IMR-90 (cell line): ENCODE measurements around the gene ASPA. TPM values are rescaled to one million over a fixed set of nuclear protein-coding genes. Genes with fewer than 3 reads are reported as not detected.

Experiments
- ATAC-seq: fragments of 200-7000 bp; cut with Tn5 transposase; 2 replicates; pipeline ENCODE4 v1.9.1; 2020; ENCODE audit warnings: low read depth, mild to moderate bottlenecking, moderate library complexity
- BruUV-seq: library from RNA; stranded (reverse); fragments of 400-500 nt; replicated peaks from 2 replicates; lab custom pipeline; 2021; lab: Mats Ljungman, UMichigan
- CTCF ChIA-PET: fragments of 300-600 bp; formaldehyde crosslinking; extraction: SDS; loops from one replicate; lab custom pipeline; 2021; ENCODE audit warnings: antibody characterized with exemption; lab: Yijun Ruan, JAX
- POLR2A ChIA-PET: fragments of 300-600 bp; sonication (Branson Sonifier 250); formaldehyde crosslinking; loops from one replicate; lab custom pipeline; 2022; ENCODE audit warnings: antibody characterized with exemption; ENCODE audit not compliant: unreplicated experiment; lab: Charles Lee
- DNase-seq: peaks from one replicate; pipeline ENCODE4 v3.0.0; 2013
- H2AFZ ChIP-seq: replicated peaks from 2 replicates; pipeline ENCODE3; 2013; ENCODE audit warnings: low read length, mild to moderate bottlenecking; ENCODE audit not compliant: poor library complexity
- H2AK5ac ChIP-seq: 2 replicates; pipeline ENCODE4 v1.6.1; 2013; ENCODE audit warnings: low read depth, low read length, inconsistent platforms
- H2AK9ac ChIP-seq: replicated peaks from 2 replicates; pipeline ENCODE3; 2013; ENCODE audit warnings: mild to moderate bottlenecking, low read depth, low read length, moderate library complexity; ENCODE audit not compliant: poor library complexity
- H2BK120ac ChIP-seq: 2 replicates; pipeline ENCODE4 v1.6.1; 2013; ENCODE audit warnings: low read depth, low read length, inconsistent platforms
- H2BK15ac ChIP-seq: 3 replicates; pipeline ENCODE4 v1.6.1; 2013; ENCODE audit warnings: low read depth, low read length, inconsistent platforms
- H2BK20ac ChIP-seq: 2 replicates; pipeline ENCODE4 v1.6.1; 2013; ENCODE audit warnings: low read depth, mild to moderate bottlenecking, inconsistent platforms, low read length, moderate library complexity
- H2BK5ac ChIP-seq: 2 replicates; pipeline ENCODE4 v1.6.1; 2013; ENCODE audit warnings: mild to moderate bottlenecking, low read depth, low read length, inconsistent platforms; ENCODE audit not compliant: poor library complexity, severe bottlenecking
- H3K14ac ChIP-seq: replicated peaks from 2 replicates; pipeline ENCODE4 v1.6.1; 2013; ENCODE audit warnings: low read depth, low read length, inconsistent platforms
- H3K18ac ChIP-seq: 2 replicates; pipeline ENCODE4 v1.6.1; 2013; ENCODE audit warnings: low read depth, low read length, control low read depth
- H3K23ac ChIP-seq: 2 replicates; pipeline ENCODE4 v1.6.1; 2013; ENCODE audit warnings: low read depth, low read length, inconsistent platforms
- H3K27ac ChIP-seq: 2 replicates; pipeline ENCODE4 v1.5.1; 2013; ENCODE audit warnings: mild to moderate bottlenecking, control low read depth, low read length; ENCODE audit not compliant: insufficient read depth
- H3K27me3 ChIP-seq: 2 replicates; pipeline ENCODE4 v1.6.1; 2013; ENCODE audit warnings: low read length; ENCODE audit not compliant: control insufficient read depth, insufficient read depth
- H3K36me3 ChIP-seq: 2 replicates; pipeline ENCODE4 v1.6.1; 2013; ENCODE audit warnings: low read length, mixed read lengths; ENCODE audit not compliant: control insufficient read depth, insufficient read depth
- H3K4ac ChIP-seq: 2 replicates; pipeline ENCODE4 v1.6.1; 2013; ENCODE audit warnings: low read depth, low read length, inconsistent platforms
- H3K4me1 ChIP-seq: 2 replicates; pipeline ENCODE4 v1.6.1; 2013; ENCODE audit warnings: low read length, mixed read lengths; ENCODE audit not compliant: control insufficient read depth, insufficient read depth
- H3K4me2 ChIP-seq: 2 replicates; pipeline ENCODE4 v1.6.1; 2013; ENCODE audit warnings: low read depth, mild to moderate bottlenecking, control low read depth, low read length, moderate library complexity
- H3K4me3 ChIP-seq: 2 replicates; pipeline ENCODE4 v1.5.1; 2013; ENCODE audit warnings: low read depth, mild to moderate bottlenecking, control low read depth, low read length, moderate library complexity; ENCODE audit not compliant: insufficient read depth
- H3K56ac ChIP-seq: 2 replicates; pipeline ENCODE4 v1.6.1; 2013; ENCODE audit warnings: low read length, inconsistent platforms; ENCODE audit not compliant: insufficient read depth; ENCODE audit errors: extremely low read depth
- H3K79me1 ChIP-seq, 2 experiments: 2 replicates each; pipeline ENCODE4 v1.6.1; 2013; ENCODE audit warnings: low read length in 2 of 2, inconsistent platforms in 1 of 2, low read depth in 1 of 2
- H3K9ac ChIP-seq: 2 replicates; pipeline ENCODE4 v1.6.1; 2013; ENCODE audit warnings: low read depth, low read length, control low read depth
- H3K9me1 ChIP-seq: 2 replicates; pipeline ENCODE4 v1.6.1; 2013; ENCODE audit warnings: low read length, inconsistent platforms; ENCODE audit not compliant: insufficient read depth
- H3K9me3 ChIP-seq: 2 replicates; pipeline ENCODE4 v1.6.1; 2013; ENCODE audit warnings: low read length; ENCODE audit not compliant: control insufficient read depth, insufficient read depth
- H4K20me1 ChIP-seq: 2 replicates; pipeline ENCODE4 v1.6.1; 2013; ENCODE audit warnings: low read length, inconsistent platforms; ENCODE audit not compliant: insufficient read depth
- H4K5ac ChIP-seq: 2 replicates; pipeline ENCODE4 v1.6.1; 2013; ENCODE audit warnings: mild to moderate bottlenecking, low read depth, low read length, control low read depth
- H4K8ac ChIP-seq, 2 experiments: 2 replicates each; pipeline ENCODE4 v1.6.1; 2013; ENCODE audit warnings: low read depth in 2 of 2, low read length in 2 of 2, control low read depth in 1 of 2, inconsistent platforms in 1 of 2
- H4K91ac ChIP-seq: 2 replicates; pipeline ENCODE4 v1.6.1; 2013; ENCODE audit warnings: low read depth, low read length, inconsistent platforms; ENCODE audit not compliant: insufficient read depth
- BHLHE40 ChIP-seq: fragments of 150-350 bp; IDR thresholded peaks from 2 replicates; pipeline ENCODE4 v1.6.1; 2016; ENCODE audit warnings: mild to moderate bottlenecking, low read depth, low read length
- FOS ChIP-seq: fragments of 150-350 bp; IDR thresholded peaks from 2 replicates; pipeline ENCODE4 v1.6.1; 2016; ENCODE audit warnings: low read depth, low read length
- MAFK ChIP-seq: IDR thresholded peaks from 2 replicates; pipeline ENCODE4 v1.6.1; 2012; ENCODE audit warnings: low read depth, low read length, improper control_type of control experiment
- MXI1 ChIP-seq: IDR thresholded peaks from 2 replicates; pipeline ENCODE4 v1.6.1; 2012; ENCODE audit warnings: low read depth, mild to moderate bottlenecking, low read length, moderate library complexity, borderline replicate concordance
- NFE2L2 ChIP-seq: fragments of 150-350 bp; IDR thresholded peaks from 2 replicates; pipeline ENCODE4 v1.6.1; 2016; ENCODE audit warnings: low read depth, mild to moderate bottlenecking, low read length
- RAD21 ChIP-seq: IDR thresholded peaks from 2 replicates; pipeline ENCODE4 v1.6.1; 2012; ENCODE audit warnings: low read length, improper control_type of control experiment
- RCOR1 ChIP-seq: IDR thresholded peaks from 2 replicates; pipeline ENCODE4 v1.6.1; 2012; ENCODE audit warnings: mild to moderate bottlenecking, low read length, improper control_type of control experiment; ENCODE audit not compliant: insufficient replicate concordance
- RFX5 ChIP-seq: IDR thresholded peaks from 2 replicates; pipeline ENCODE4 v1.8.0; 2012; ENCODE audit warnings: low read depth, mild to moderate bottlenecking, low read length, moderate library complexity
- USF2 ChIP-seq: fragments of 150-350 bp; IDR thresholded peaks from 2 replicates; pipeline ENCODE4 v1.6.1; 2017; ENCODE audit warnings: mild to moderate bottlenecking, antibody characterized with exemption, low read length, low read depth
- WGBS, 2 experiments: methylation state at CpG; one replicate each; pipeline versions ENCODE4 v1.1.5 to v1.1.7; 2013; ENCODE audit warnings: missing lambda C conversion rate in 2 of 2; ENCODE audit not compliant: insufficient read length in 1 of 2; ENCODE audit errors: extremely low coverage in 2 of 2; 5-methylcytosine and 5-hydroxymethylcytosine counted together
- dilution Hi-C: fragments of 300-500 bp; cut with HindIII; formaldehyde crosslinking; loops from one replicate; pipeline ENCODE4 v1.14.3; 2018; ENCODE audit warnings: low sequenced_read_pairs; ENCODE audit not compliant: unreplicated experiment
- in situ Hi-C: fragments of 300-500 bp; cut with MboI; formaldehyde crosslinking; loops from 3 replicates; pipeline ENCODE4 v1.14.3; 2019; ENCODE audit warnings: low sequenced_read_pairs, inconsistent platforms, mixed read lengths
- intact Hi-C: fragments of 100-400 bp; cut with micrococcal nuclease; formaldehyde crosslinking; loops from 2 replicates; pipeline ENCODE4 v1.10.0; 2022
- polyA plus RNA-seq, 3 experiments: library from polyadenylated mRNA; depleted of rRNA; stranded (reverse); fragments of >200 nt; gene quantifications; 2 replicates each; pipeline ENCODE4 v1.2.3, GENCODE V29; 2012; ENCODE audit warnings: low replicate concordance in 1 of 3
- total RNA-seq: library from RNA; depleted of rRNA; stranded (reverse); fragments of >200 nt; gene quantifications from 2 replicates; pipeline ENCODE4 v1.2.3, GENCODE V29; 2012
- TF ChIP-seq, protein P1 (sequence below): conservative IDR thresholded peaks from 2 replicates; pipeline ENCODE4 v1.5.1; 2012; ENCODE audit warnings: mild to moderate bottlenecking, low read depth, low read length, improper control_type of control experiment

Gene ASPA
- total and polyA plus RNA-seq, 2 of the 4 experiments (the other 2 are of a cell fraction): 0.02 TPM; not detected in 1

GRCh38 chr17:3510090-3510489 lies 34.3 kb downstream of the ASPA start:
- Histone ChIP-seq H2BK5ac (no peak overlapping the region), H2AFZ (no peak overlapping the region), H2BK120ac (no peak overlapping the region), H3K9me1 (no peaks in the 10 kb centered on the region), H2BK20ac (no peak overlapping the region), H3K9ac (no peak overlapping the region), H4K8ac (no peak overlapping the region), H3K14ac (no peak overlapping the region), H3K18ac (no peak overlapping the region), H3K79me1 (no peaks in the 10 kb centered on the region), H3K23ac (no peak overlapping the region), H3K9me3 (no peaks in the 10 kb centered on the region), H4K5ac (no peak overlapping the region), H3K27ac (no peak overlapping the region), H2BK15ac (no peak overlapping the region), H3K4ac (no peak overlapping the region), H3K27me3 (no peaks in the 10 kb centered on the region; the same call in 1 of the 2 replicates), H3K4me1 (no peaks in the 10 kb centered on the region), H2AK9ac (no peak overlapping the region), H4K20me1 (no peaks in the 10 kb centered on the region), H2AK5ac (no peak overlapping the region), H3K4me2 (no peak overlapping the region), H3K56ac (no peak overlapping the region), H3K4me3 (no peak overlapping the region), H4K91ac (no peak overlapping the region), H3K36me3 (no peaks in the 10 kb centered on the region)
- dilution Hi-C loops (no loop called here), in situ Hi-C loops (no loop called here), intact Hi-C loops (no loop called here)
- DNase-seq: no peak
- TF ChIP-seq NFE2L2: no peak
- no peak for TF ChIP-seq FOS
- no peak for TF ChIP-seq MAFK
- no peak for TF ChIP-seq RAD21
- TF ChIP-seq RCOR1: no peak
- TF ChIP-seq, protein P1, sequence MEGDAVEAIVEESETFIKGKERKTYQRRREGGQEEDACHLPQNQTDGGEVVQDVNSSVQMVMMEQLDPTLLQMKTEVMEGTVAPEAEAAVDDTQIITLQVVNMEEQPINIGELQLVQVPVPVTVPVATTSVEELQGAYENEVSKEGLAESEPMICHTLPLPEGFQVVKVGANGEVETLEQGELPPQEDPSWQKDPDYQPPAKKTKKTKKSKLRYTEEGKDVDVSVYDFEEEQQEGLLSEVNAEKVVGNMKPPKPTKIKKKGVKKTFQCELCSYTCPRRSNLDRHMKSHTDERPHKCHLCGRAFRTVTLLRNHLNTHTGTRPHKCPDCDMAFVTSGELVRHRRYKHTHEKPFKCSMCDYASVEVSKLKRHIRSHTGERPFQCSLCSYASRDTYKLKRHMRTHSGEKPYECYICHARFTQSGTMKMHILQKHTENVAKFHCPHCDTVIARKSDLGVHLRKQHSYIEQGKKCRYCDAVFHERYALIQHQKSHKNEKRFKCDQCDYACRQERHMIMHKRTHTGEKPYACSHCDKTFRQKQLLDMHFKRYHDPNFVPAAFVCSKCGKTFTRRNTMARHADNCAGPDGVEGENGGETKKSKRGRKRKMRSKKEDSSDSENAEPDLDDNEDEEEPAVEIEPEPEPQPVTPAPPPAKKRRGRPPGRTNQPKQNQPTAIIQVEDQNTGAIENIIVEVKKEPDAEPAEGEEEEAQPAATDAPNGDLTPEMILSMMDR: no peak
- no peak for TF ChIP-seq USF2
- TF ChIP-seq RFX5: no peak
- TF ChIP-seq MXI1: no peak
- TF ChIP-seq BHLHE40: no peak
- no TSS peak for BruUV-seq
- ATAC-seq: no peak
- ChIA-PET POLR2A (no interaction called here), CTCF (no interaction called here)
- 80% methylated on average over 2 of the region's 7 CpGs; no CpG with 5 or more reads in 1 of the 2 experiments for WGBS, 2 experiments
